Activated naive CD4-positive, alpha-beta T cell treated with anti-CD3 and anti-CD28 coated beads for 36 hours (primary cell): ENCODE measurements around the gene TEKT5. TPM values are rescaled to one million over a fixed set of nuclear protein-coding genes. Genes with fewer than 3 reads are reported as not detected.
A peak's percentile ranks its signal among the peaks of the same experiment; 100 is the strongest.

Experiments used
- CTCF ChIA-PET: fragments of 350-600 bp; sonication (Branson Sonifier 250); formaldehyde crosslinking; loops from one replicate; lab custom pipeline; 2021; ENCODE audit warnings: antibody characterized with exemption; lab: Charles Lee
- DNase-seq: peaks from one replicate; pipeline ENCODE4 v3.0.0-alpha.2; 2020
- H3K27ac Mint-ChIP-seq: one replicate; pipeline ENCODE4 v1.8.0; 2021; ENCODE audit warnings: mild to moderate bottlenecking, mixed read lengths
- H3K27me3 Mint-ChIP-seq: one replicate; pipeline ENCODE4 v1.8.0; 2021; ENCODE audit warnings: low read depth, mixed read lengths
- H3K36me3 Mint-ChIP-seq: one replicate; pipeline ENCODE4 v1.8.0; 2021; ENCODE audit warnings: low read depth, mixed read lengths
- H3K4me1 Mint-ChIP-seq: one replicate; pipeline ENCODE4 v1.8.0; 2021; ENCODE audit warnings: low read depth, mixed read lengths
- H3K4me3 Mint-ChIP-seq: one replicate; pipeline ENCODE4 v1.8.0; 2021; ENCODE audit warnings: mild to moderate bottlenecking, moderate library complexity, mixed read lengths
- H3K9me3 Mint-ChIP-seq: one replicate; pipeline ENCODE4 v1.8.0; 2021; ENCODE audit warnings: mixed read lengths
- intact Hi-C: fragments of 100-400 bp; cut with micrococcal nuclease; formaldehyde crosslinking; loops from one replicate; pipeline ENCODE4 v1.15.1; 2023
- total RNA-seq, 2 experiments: library from RNA; stranded (reverse); gene quantifications; one replicate each; pipeline ENCODE4 v1.2.3, GENCODE V29; 2021

TEKT5 gene
- total RNA-seq, 2 experiments from 2014 or later: 0.15 TPM; not detected in 1

- CTCF ChIA-PET: interaction anchor here (0.6 kb wide), 1 partner anchor 116 kb away, joined by 3 read pairs; no protein-coding TSS in a partner anchor
- H3K27me3 Mint-ChIP-seq: no peaks in the 10 kb centered on the region
- no peaks in the 10 kb centered on the region for H3K36me3 Mint-ChIP-seq
- no peak overlapping the region for H3K27ac Mint-ChIP-seq
- H3K4me1 Mint-ChIP-seq: no peaks in the 10 kb centered on the region
- H3K9me3 Mint-ChIP-seq: no peaks in the 10 kb centered on the region
- no peak for DNase-seq
- no peak overlapping the region for H3K4me3 Mint-ChIP-seq
- intact Hi-C loops: no loop called here
Observed at GRCh38 chr16:10608687-10609401, 85.9 kb downstream of the TEKT5 start.

- Mint-ChIP-seq H3K4me1 (no peaks in the 10 kb centered on the region), H3K4me3 (no peak overlapping the region), H3K36me3 (no peaks in the 10 kb centered on the region), H3K9me3 (no peaks in the 10 kb centered on the region), H3K27me3 (no peaks in the 10 kb centered on the region), H3K27ac (no peak overlapping the region)
- no peak for DNase-seq
- intact Hi-C loops: no loop called here
- CTCF ChIA-PET: no interaction called here
Observed at GRCh38 chr16:10607157-10607556, 87.6 kb downstream of the TEKT5 start.

GRCh38 chr16:10606607-10607006 is 88.1 kb downstream of the TEKT5 start:
- CTCF ChIA-PET: no interaction called here

GRCh38 chr16:10605636-10606035 is 89.1 kb downstream of the TEKT5 start:
- DNase-seq: no peak
- no peak overlapping the region for H3K27ac Mint-ChIP-seq
- no peaks in the 10 kb centered on the region for H3K36me3 Mint-ChIP-seq
- H3K27me3 Mint-ChIP-seq: no peaks in the 10 kb centered on the region
- no peaks in the 10 kb centered on the region for H3K9me3 Mint-ChIP-seq
- intact Hi-C loops: no loop called here
- no peak overlapping the region for H3K4me3 Mint-ChIP-seq
- H3K4me1 Mint-ChIP-seq: no peaks in the 10 kb centered on the region
- CTCF ChIA-PET: no interaction called here

More at GRCh38 chr16:10606607-10607006, 88.1 kb downstream of the TEKT5 start:
- DNase-seq: no peak
- no peak overlapping the region for H3K4me3 Mint-ChIP-seq
- no peaks in the 10 kb centered on the region for H3K4me1 Mint-ChIP-seq
- no peaks in the 10 kb centered on the region for H3K27me3 Mint-ChIP-seq
- H3K36me3 Mint-ChIP-seq: no peaks in the 10 kb centered on the region
- no peak overlapping the region for H3K27ac Mint-ChIP-seq
- intact Hi-C loops: no loop called here
- H3K9me3 Mint-ChIP-seq: no peaks in the 10 kb centered on the region

GRCh38 chr16:10601444-10602408 is 93.0 kb downstream of the TEKT5 start:
- Mint-ChIP-seq H3K9me3 (no peaks in the 10 kb centered on the region), H3K27me3 (peaks cover 4% of the 10 kb centered on the region), H3K4me1 (no peaks in the 10 kb centered on the region), H3K27ac (no peak overlapping the region), H3K4me3 (no peak overlapping the region), H3K36me3 (no peaks in the 10 kb centered on the region)
- CTCF ChIA-PET: no interaction called here
- intact Hi-C loops: no loop called here
- DNase-seq: no peak

- CTCF ChIA-PET: no interaction called here
- H3K9me3 Mint-ChIP-seq: no peaks in the 10 kb centered on the region
- H3K36me3 Mint-ChIP-seq: no peaks in the 10 kb centered on the region
- DNase-seq: no peak
- H3K27ac Mint-ChIP-seq: no peak overlapping the region
- H3K27me3 Mint-ChIP-seq: peaks cover 4% of the 10 kb centered on the region
- H3K4me1 Mint-ChIP-seq: no peaks in the 10 kb centered on the region
- intact Hi-C loops: no loop called here
- H3K4me3 Mint-ChIP-seq: no peak overlapping the region
Observed at GRCh38 chr16:10600782-10601443, 93.8 kb downstream of the TEKT5 start.

- no peak for DNase-seq
- H3K36me3 Mint-ChIP-seq: no peaks in the 10 kb centered on the region
- CTCF ChIA-PET: no interaction called here
- H3K4me1 Mint-ChIP-seq: no peaks in the 10 kb centered on the region
- no peaks in the 10 kb centered on the region for H3K9me3 Mint-ChIP-seq
- H3K4me3 Mint-ChIP-seq: no peak overlapping the region
- peaks cover 4% of the 10 kb centered on the region for H3K27me3 Mint-ChIP-seq
- H3K27ac Mint-ChIP-seq: no peak overlapping the region
- intact Hi-C loops: no loop called here
Observed at GRCh38 chr16:10599626-10600025, 95.1 kb downstream of the TEKT5 start.

- Mint-ChIP-seq H3K9me3 (no peaks in the 10 kb centered on the region), H3K4me3 (no peak overlapping the region), H3K36me3 (no peaks in the 10 kb centered on the region), H3K27me3 (peaks cover 4% of the 10 kb centered on the region), H3K4me1 (no peaks in the 10 kb centered on the region), H3K27ac (no peak overlapping the region)
- CTCF ChIA-PET: no interaction called here
- intact Hi-C loops: no loop called here
- DNase-seq: no peak
Observed at GRCh38 chr16:10598157-10598556, 96.6 kb downstream of the TEKT5 start.

- Mint-ChIP-seq H3K4me3 (no peak overlapping the region), H3K27me3 (peaks cover 4% of the 10 kb centered on the region), H3K9me3 (no peaks in the 10 kb centered on the region), H3K27ac (no peak overlapping the region), H3K4me1 (no peaks in the 10 kb centered on the region), H3K36me3 (no peaks in the 10 kb centered on the region)
- peak; percentile 8 for DNase-seq
- CTCF ChIA-PET: no interaction called here
- intact Hi-C loops: no loop called here
Observed at GRCh38 chr16:10597187-10597601, 97.5 kb downstream of the TEKT5 start.

GRCh38 chr16:10594312-10594950 is 100.3 kb downstream of the TEKT5 start:
- no peak overlapping the region for H3K27ac Mint-ChIP-seq
- no peaks in the 10 kb centered on the region for H3K9me3 Mint-ChIP-seq
- no peaks in the 10 kb centered on the region for H3K4me1 Mint-ChIP-seq
- H3K27me3 Mint-ChIP-seq: peaks cover 4% of the 10 kb centered on the region
- CTCF ChIA-PET: interaction anchor here (1.8 kb wide), 1 partner anchor 73 kb away, joined by 5 read pairs; no protein-coding TSS in a partner anchor
- H3K4me3 Mint-ChIP-seq: no peak overlapping the region
- no peak for DNase-seq
- intact Hi-C loops: no loop called here
- H3K36me3 Mint-ChIP-seq: no peaks in the 10 kb centered on the region

GRCh38 chr16:10592611-10593010 is 102.1 kb downstream of the TEKT5 start:
- Mint-ChIP-seq H3K4me3 (no peak overlapping the region), H3K27me3 (peaks cover 4% of the 10 kb centered on the region), H3K36me3 (no peaks in the 10 kb centered on the region), H3K4me1 (no peaks in the 10 kb centered on the region), H3K27ac (no peak overlapping the region), H3K9me3 (no peaks in the 10 kb centered on the region)
- CTCF ChIA-PET: no interaction called here
- intact Hi-C loops: no loop called here
- no peak for DNase-seq

GRCh38 chr16:10590342-10590741 is 104.4 kb downstream of the TEKT5 start:
- Mint-ChIP-seq H3K4me1 (no peaks in the 10 kb centered on the region), H3K4me3 (no peak overlapping the region), H3K27me3 (peaks cover 4% of the 10 kb centered on the region), H3K9me3 (no peaks in the 10 kb centered on the region), H3K36me3 (no peaks in the 10 kb centered on the region), H3K27ac (no peak overlapping the region)
- CTCF ChIA-PET: interaction anchor here (1.1 kb wide), 1 partner anchor 12 kb away, joined by 3 read pairs; no protein-coding TSS in a partner anchor
- no peak for DNase-seq
- intact Hi-C loops: no loop called here
